Left lobe of liver (tissue), 2 donors: ENCODE data around the gene LGALS12. TPM values are rescaled to one million over a fixed set of nuclear protein-coding genes. Genes with fewer than 3 reads are reported as not detected.
"Not testable (repeated sequence)": the region's sequence is repeated elsewhere in the genome, so short reads cannot be mapped to it uniquely, and the experiment has no call there.

Experiments used
- ATAC-seq: fragments of 200-7000 bp; cut with Tn5 transposase; one replicate; pipeline ENCODE4 v1.9.1; 2020; ENCODE audit warnings: mild to moderate bottlenecking, moderate library complexity
- DNase-seq: peaks from one replicate; pipeline ENCODE4 v3.0.0-alpha.2; 2020; ENCODE audit warnings: low spot score
- total RNA-seq: library from RNA; stranded (reverse); gene quantifications from one replicate; pipeline ENCODE4 v1.2.1, GENCODE V29; 2021
- donor health status: DM: no; HTN: no; CAD: no; lungs with moderate emphysema.
- donor health status: DM: no; HTN: yes; CAD: no.

Gene LGALS12
- total RNA-seq, 1 donor from 2014 or later, result not detected

DNA sequence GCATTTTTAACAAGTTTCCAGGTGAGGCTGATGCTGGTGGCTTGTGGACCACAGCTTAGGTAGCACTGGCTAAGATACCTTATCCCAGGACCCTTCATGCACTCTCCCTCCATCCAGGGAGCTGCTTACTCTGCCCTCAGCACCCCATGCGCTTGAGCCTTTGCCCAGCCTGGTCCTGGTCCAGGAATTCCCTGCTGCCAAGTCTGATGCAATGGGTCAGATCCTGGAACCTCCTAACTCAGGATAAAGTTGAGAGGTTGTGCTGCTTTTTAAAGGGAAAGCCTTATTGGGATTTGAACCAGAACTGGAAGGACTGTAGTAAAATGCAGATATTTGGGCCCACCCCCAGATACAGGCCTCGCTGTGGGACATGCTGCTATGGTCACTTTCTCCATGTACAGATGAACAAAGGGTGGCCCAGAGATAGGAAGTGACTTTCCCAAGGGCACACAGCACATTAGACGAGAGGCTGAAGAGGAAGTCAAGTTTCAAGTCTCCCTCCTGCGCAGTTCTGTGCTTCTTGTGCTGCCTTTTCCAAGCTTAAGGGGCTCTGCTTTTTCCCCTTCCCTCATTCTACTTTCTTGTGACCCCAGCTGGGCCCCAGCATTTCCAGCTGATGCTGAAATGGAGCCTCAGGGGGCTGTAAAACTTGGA is 824 bp upstream of the LGALS12 start:
- ATAC-seq (peak; percentile 81), DNase-seq (peak; percentile 95)

DNA sequence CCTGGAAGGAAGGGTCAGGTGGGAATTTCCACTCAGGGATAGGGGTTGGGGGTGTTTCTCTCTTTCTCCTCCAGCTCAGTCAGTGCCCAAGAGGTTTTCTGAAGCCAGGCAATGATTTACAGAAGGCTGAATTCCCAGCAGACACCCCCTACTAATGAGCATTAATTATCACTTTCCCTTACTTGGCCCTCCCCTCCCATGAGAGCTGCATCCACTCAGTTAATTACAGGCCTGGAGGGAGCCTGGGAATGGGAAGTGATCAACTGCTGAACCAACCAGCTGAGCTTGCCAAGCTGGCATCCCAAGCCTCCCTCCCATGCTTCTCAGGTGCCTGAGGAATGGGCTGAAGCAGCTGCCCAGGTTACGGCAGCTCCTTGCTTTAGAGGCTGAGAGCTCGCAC is 992 bp downstream of the LGALS12 start:
- DNase-seq, result no peak
- ATAC-seq, result no peak

DNA sequence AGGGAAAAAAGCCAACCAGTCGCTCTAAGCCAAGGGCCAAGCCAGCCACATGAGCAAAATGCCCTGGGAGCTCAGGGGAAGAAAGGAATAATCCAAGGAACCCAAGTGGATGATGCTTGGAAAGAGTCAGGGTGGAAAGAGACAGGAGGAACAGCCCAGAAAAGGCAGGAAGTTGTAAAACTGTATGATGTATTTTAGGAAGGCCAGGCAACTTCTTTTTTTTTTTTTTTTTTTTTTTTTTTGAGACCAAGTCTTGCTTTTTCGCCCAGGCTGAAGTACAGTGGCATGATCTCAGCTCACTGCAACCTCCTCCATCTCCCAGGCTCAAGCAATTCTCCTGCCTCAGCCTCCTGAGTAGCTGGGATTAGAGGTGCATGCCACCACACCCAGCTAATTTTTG is 1.6 kb downstream of the LGALS12 start:
- DNase-seq, result no peak
- no peak for ATAC-seq

DNA sequence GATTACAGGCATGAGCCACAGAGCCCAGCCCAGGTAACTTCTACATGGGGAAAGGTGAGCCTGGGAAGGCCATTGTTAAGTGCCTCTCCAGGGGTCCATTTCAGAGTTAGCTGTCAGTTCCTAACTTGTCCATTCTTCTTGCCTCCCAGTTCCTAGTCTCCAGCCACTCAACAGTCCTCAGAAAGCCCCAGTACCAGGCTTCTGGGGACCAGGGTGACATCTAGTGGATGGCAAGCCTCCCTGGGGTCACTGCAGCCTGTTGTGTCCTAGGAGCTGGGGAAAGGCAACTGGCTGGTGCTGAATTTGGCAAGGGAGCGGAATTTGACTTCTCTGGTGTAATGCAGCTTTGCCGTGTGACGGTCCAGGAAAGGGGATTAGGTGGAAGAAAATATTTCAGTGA is 2.1 kb downstream of the LGALS12 start:
- ATAC-seq (peak; percentile 81), DNase-seq (peak; percentile 86)

DNA sequence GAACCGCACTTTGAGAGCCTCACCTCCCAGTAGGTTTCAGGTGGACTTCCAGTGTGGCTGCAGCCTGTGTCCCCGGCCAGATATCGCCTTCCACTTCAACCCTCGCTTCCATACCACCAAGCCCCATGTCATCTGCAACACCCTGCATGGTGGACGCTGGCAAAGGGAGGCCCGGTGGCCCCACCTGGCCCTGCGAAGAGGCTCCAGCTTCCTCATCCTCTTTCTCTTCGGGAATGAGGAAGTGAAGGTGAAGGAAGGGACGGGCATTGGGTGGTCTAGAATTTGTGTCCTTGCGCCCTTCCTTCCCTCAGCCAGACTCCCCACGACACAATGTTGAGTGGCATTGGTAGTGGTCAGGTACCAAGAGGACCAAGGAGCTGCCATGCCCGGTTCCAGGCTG is 2.9 kb downstream of the LGALS12 start:
- ATAC-seq (no peak), DNase-seq (no peak)

DNA sequence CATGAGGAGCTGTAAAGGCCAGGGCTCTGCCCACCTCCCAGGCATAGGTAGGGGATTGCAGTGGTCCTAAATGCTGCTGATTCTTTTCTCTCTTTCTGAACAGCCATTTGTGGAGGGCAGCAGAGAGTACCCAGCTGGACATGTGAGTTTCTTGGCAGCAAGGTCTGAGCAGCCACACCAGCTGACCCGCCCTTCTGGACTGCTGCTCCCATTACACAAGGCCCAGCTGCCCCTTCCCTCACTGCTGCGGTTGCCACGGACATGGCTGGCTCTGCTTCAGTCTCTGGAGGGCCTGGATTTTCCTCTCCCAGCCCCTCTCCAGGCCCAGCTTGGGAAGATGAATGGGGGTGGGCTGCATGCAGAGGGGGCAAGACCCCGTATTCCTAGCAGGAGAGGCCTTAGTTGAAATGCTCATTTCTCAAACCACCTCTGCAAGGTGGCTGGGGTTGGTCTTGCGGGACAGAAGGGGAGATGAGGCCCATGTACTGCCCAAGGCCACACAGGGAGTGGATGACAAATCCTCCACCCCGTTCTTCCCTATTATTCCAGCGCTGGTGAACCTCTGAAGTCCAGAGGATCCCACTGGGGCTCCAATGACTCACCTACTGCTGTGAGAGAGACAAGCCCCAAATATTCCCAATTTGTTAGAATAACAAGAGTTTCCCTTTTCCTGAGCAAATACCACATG is 4.6 kb downstream of the LGALS12 start:
- peak; percentile 83 for ATAC-seq
- DNase-seq, result peak; percentile 88

DNA sequence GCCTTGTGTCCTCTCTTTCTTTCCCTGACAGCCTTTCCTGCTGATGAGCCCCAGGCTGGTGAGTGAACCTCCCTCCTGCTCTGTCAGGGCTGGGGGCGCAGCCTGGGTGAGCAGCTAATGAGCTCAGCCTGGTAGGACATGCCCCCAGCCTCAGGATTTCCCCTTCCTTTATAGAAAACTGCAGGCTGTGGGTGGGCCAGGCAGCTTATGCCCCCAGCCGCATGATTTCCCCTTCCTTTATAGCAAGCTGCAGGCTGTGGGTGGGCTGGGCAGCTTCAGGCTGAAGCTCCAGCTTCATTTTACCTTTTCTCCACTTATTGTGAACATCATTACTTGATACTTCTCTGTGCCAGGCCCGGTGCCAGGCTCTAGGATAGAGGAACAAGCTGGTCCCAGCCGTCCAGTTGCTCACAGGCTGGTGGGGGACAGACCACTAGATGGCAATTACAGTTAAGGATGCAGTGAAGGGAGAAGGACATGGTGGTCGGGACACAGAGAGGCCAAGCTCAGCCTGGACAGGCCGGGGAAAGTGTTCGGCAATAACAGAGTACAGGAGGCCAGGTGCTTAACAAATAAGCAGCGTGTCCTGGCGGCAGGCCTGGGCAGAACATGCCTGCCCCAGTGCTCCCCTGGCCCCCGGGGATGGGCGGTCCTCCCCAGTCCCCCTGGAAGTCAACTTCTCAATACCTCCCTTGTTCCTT is 5.3 kb downstream of the LGALS12 start:
- peak; percentile 67 for ATAC-seq
- DNase-seq, result no peak

DNA sequence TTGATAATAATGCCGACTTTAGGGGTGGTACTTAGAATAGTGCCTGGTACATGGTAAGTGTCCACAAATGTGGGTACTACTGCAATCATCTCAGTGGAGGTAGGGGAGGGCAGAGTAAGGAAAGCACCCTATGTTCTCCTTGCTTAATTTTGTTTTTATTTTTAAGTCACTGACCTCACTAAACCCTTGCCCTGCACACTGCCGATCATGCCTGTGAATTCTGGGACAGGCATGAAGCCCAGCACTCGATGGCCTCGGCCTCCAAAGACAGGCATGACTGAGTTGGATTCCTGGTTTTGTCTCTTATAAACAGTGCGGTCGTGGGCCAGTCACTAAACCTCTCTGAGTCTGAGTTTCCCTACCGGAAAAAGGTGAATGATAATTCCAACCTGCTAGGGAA is 6.9 kb downstream of the LGALS12 start:
- DNase-seq (no peak), ATAC-seq (peak; percentile 5)

DNA sequence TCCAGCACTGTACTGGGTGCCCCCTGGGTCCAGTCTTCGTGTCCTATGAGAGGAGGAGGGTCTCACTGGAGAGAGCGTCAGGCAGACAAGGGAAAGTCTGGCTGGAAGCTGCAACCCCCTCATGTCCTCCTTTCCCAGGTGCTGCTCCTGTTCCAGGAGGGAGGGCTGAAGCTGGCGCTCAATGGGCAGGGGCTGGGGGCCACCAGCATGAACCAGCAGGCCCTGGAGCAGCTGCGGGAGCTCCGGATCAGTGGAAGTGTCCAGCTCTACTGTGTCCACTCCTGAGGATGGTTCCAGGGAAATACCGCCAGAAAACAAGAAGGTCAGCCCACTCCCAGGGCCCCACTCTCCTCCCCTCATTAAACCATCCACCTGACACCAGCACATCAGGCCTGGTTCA is 10.2 kb downstream of the LGALS12 start:
- ATAC-seq, result no peak
- no peak for DNase-seq

DNA sequence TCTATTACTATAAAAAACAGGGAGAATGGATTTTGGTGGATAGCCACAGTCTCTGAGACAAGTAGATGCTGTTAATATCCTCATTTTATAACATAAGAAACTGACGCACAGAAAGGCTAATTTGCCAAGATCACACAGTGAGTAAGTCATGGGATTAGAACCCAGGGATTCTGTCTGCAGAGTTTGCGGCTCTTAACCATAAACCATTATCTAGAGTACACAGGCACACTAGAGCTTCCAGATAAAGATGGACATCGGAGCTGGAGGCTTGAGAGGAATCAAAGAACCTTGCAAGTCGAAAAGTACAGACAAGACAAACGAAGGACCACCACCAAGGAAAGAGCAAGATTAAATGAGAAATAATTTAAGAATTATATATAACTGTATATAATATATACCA is 11.3 kb downstream of the LGALS12 start:
- ATAC-seq, result no peak
- DNase-seq, result no peak

DNA sequence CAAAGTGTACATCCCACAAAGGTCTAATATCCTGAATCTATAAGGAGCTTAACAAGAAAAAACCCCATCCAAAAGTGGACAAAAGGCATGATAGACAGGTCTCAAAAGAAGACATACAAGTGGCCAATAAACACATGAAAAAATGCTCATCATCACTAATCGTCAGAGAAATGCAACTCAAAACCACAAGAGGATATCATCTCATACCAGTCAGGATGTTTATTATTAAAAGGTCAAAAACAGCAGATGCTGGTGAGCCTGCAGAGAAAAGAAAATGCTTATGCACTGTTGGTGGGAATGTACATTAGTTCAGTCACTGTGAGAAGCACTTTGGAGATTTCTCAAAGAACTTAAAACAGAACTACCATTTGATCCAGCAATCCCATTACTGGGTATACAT is 12.7 kb downstream of the LGALS12 start:
- no peak for DNase-seq
- ATAC-seq, result no peak

DNA sequence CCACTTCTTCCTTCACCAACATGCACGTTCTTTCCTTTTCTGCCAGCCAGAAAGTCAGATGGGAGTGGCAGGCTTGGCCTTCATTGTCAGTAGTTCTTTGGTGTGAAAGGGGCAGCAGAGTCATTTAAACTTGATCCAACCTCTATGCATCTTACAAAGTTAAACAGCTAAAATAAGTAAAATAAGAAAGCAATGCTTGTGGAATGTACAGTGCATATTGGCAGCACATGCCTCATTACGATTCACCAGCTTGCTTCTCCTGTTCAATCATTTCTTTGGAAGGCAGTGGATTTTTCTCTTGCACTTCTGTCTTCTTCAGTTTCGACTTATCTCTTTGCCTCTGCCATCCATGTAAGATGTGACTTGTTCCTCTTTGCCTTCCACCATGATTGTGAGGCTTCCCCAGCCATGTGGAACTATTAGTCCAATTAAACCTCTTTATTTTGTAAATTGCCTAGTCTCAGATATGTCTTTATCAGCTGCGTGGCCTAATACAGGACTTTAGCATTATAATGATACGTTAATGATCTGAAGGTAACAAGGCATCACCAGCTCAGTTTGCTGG is 14.8 kb downstream of the LGALS12 start:
- ATAC-seq (no peak), DNase-seq (no peak)

DNA sequence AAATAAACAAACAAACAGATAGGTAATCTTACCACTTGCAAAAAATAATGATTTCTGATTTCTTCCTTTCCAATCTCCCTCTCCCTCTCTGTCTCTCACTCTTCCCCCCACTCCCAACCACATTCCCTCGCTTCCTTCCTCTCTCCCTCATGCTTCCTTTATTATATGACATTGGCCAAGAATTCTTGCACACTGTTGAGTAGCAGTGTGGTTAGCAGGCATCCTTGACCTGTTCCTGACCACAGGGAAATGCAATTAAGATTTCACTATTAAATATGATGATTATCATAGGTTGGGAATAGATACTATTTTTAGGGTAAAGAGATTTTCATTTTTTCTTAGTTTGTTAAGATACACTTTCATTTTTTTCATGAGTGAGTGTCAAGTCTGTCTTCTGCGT is 16.0 kb downstream of the LGALS12 start:
- DNase-seq (no peak), ATAC-seq (no peak)

DNA sequence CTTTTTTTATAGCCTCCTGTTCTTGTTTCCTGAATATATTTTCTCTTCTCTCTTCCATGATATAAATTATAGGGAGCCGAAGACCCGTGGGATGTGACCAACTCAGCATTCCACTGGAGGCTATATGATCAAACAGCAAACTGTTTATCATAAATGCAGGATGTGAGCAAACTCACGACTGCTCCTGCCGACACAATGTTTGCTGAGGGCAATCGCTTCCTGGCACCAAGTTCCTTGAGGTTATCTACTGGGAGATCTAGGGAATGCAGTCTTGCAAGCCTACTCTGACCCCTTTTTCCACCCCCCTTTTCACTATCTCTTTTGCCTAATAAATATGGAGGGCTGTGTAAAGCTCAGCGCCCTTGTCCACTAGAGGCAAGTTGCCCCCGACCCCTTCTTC is 17.3 kb downstream of the LGALS12 start:
- ATAC-seq (no peak), DNase-seq (no peak)

DNA sequence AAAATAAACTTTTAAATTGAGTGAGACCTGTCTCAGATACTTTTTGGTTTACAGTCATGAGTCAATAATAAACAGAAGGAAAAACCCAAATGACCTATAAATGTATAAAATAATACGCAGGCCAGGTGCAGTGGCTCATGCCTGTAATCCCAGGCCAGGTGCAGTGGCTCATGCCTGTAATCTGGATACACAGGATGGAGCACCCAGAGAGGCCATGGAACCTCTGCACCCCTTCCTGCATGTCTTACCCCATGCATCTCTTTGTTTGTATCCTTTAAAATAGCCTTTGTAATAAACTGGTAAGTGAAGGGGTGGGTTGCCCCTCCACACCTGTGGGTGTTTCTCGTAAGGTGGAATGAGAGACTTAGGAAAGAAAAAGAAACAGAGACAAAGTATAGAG is 21.8 kb downstream of the LGALS12 start:
- DNase-seq (no peak), ATAC-seq (no peak)

DNA sequence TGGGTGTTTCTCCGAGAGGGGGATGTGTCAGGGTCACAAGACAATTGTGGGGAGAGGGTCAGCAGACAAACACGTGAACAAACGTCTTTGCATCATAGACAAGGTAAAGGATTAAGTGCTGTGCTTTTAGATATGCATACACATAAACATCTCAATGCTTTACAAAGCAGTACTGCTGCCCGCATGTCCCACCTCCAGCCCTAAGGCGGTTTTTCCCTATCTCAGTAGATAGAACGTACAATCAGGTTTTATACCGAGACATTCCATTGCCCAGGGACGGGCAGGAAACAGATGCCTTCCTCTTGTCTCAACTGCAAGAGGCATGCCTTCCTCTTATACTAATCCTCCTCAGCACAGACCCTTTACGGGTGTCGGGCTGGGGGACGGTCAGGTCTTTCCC is 22.3 kb downstream of the LGALS12 start:
- not testable (repeated sequence) for ATAC-seq, DNase-seq

DNA sequence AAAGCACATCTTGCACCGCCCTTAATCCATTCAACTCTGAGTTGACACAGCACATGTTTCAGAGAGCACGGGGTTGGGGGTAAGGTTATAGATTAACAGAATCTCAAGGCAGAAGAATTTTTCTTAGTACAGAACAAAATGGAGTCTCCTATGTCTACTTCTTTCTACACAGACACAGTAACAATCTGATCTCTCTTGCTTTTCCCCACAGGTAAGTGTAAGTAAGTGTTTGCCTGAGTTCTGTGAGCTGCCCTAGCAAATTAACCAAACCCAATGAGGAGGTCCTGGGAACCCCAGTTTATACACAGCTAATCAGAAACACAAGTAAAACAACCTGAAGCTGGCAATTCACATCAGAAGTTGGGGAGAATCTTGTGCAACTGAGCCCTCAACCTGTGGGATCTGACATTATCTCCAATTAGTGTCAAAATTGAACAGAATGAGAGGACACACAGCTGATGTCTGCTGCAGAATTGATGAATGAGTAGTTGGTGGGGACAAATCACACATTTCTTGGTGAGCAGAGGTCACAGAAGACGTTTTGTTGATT is 22.9 kb downstream of the LGALS12 start:
- DNase-seq, ATAC-seq: not testable (repeated sequence)

DNA sequence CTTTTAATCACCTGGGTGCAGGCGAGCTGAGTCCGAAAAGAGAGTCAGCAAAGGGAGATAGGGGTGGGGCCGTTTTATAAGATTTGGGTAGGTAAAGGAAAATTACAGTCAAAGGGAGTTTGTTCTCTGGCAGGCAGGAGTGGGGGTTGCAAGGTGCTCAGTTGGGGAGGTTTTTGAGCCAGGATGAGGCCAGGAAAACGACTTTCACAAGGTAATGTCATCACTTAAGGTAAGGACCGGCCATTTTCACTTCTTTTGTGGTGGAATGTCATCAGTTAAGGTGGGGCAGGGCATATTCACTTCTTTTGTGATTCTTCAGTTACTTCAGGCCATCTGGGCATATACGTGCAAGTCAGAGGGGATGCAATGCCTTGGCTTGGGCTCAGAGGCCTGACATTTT is 23.5 kb downstream of the LGALS12 start:
- not testable (repeated sequence) for ATAC-seq, DNase-seq

DNA sequence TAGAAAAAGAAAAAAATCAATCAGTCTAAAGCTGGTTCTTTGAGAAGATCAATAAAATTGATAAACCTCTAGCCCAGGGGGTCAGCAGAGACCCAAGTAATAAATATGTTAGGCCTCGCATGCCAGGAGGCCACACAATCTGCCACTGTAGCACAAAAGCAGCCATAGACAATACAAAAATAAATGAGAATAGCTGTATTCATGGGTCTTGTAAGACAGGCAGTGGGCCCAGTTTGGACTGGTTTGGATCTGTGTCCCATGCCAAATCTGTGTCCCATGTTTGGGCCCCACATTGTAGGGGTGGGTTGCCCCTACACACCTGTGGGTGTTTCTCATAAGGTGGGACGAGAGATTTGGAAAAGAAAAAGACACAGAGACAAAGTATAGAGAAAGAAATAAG is 24.1 kb downstream of the LGALS12 start:
- ATAC-seq (no peak), DNase-seq (no peak)

DNA sequence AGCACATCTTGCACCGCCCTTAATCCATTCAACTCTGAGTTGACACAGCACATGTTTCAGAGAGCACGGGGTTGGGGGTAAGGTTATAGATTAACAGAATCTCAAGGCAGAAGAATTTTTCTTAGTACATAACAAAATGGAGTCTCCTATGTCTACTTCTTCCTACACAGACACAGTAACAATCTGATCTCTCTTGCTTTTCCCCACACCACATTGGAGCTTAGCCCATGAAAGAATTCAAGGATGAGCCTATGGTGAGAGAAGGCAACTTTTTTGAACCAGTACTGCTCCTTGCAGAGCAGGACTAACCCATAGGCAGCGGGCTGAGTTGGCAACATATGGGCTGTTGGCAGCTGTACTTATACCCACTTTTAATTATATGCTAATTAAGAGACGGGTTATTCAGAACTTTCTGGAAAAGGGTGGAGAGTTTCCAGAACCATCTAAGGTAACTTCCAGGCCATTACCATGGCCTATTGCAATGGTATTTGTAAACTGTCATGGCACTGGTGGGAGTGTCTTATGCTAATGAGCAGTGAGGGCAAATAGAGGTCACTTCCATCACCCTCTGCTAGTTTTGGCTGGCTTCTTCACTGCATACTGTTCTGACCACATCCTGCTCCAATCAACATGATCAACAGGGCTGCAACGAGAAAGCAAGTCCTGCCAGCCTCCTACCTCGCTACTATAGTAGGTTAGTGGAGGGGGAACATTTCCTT is 25.3 kb downstream of the LGALS12 start:
- not testable (repeated sequence) for DNase-seq
- ATAC-seq, result peak; percentile 96

DNA sequence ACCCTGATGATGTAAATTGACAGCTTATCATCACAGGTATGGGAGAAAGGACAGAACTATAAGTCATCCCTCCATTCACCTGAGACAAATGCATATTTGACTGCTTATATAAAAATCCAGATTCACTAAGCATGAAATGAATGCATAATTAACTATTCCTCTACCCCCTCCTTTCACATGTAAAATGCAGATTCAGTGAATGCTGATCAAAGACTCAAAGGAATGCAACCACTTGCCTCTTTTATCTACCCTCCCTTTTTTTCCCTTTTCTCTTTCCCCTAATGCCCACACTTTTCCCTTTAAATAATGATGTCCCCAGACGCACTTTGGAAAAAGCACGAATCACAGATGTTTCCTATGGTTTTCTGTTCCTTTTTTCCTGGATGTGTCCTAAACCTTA is 26.2 kb downstream of the LGALS12 start:
- no peak for DNase-seq

More for the DNA sequence above, 26.2 kb downstream of the LGALS12 start:
- no peak for ATAC-seq
